Activated CD4-positive, alpha-beta T cell treated with anti-CD3 and anti-CD28 coated beads, Interleukin-2, amount 50 U/mL, for 4 hours (primary cell): ENCODE data around the gene FHL1.
"Not testable (repeated sequence)": the region's sequence is repeated elsewhere in the genome, so short reads cannot be mapped to it uniquely, and the experiment has no call there.

Source experiments
- DNase-seq, 2 experiments: peaks; one replicate each; pipeline ENCODE4 v3.0.0-alpha.2; 2020

The FHL1 gene

DNA sequence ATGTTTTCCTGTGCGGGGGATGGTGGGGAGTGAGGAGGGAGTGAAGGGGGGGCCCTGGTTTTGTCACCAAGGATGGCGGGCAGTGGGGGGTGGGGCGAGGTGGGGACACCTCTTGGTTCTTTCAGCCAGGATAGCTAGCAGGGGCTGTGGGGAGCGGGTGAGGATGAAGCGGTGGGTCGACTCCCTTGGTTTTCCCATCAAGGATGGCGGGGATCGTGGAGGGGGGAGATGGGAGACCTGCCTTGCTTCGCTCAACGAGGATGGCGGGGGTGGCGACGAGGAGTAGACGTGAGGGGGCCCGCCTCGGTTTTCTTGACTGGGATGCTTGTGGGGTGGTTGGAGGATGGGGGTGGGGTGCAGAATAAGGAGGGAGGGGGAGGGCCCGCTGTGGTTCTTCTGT is 643 bp downstream of the FHL1 start:
- DNase-seq = no peak

DNA sequence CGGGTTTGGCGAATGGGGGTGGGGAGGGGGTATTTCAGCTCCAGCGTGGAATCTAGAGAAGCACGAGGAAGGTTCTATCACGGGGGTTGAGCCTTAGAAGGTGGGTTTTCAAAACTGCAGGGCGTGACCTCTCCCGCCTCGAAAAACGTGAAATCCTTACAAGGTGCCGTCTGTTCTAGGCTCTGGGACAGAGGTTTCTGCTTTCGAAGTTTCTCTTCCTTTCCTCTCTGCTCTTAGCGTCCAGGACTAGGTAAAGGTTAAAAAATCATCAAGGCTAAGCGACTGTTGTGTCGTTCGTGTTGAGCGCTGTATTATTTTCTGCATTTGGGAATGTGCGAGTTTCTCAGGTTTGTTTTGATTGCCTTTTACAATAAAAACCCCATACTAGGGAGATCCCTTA is 1.1 kb downstream of the FHL1 start:
- DNase-seq = no peak

DNA sequence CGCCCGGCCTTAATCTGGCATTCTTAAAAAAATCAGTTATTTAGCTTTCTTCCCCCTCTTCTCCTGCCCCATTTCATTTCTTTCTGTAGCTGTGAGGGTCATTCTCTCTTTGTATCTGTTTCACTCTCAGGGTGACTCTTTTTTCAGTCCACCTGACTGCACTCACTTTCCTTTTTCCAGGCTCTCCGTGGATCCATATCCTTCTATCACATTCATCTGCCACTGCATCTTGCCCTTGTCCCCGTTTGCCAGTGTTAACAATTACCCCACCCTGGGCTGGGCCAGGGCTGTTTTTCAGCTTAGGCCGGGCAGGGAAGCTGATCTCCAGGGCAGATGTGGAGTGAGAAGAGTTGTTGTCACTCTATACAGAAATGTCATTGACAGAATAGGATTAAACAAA is 7.7 kb downstream of the FHL1 start:
- DNase-seq = no peak

DNA sequence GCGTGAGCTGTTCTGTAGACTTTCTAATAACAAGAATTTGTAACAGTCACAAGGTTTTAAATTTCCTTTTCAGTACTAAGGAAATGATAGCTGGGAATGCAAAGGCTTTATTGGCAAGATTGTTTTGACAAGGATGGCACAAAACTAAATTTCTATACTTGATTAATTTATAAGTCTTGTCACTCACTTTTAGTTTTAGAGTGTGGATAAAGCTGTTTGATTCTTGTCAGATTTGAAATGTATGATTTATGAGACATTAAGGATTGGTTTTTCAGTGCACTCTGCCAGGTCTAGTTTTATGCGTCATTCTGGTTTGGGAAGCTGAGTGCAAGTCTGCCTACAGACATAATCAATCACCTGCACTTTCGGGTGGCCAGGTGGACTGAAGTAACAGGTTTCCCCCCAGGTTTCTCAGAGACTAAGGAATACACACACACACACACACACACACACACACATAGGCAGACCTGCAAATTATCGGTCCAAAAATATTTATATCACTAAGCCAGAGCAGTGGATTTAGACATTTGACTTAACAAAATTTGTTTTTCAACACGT is 9.3 kb downstream of the FHL1 start:
- DNase-seq = no peak

DNA sequence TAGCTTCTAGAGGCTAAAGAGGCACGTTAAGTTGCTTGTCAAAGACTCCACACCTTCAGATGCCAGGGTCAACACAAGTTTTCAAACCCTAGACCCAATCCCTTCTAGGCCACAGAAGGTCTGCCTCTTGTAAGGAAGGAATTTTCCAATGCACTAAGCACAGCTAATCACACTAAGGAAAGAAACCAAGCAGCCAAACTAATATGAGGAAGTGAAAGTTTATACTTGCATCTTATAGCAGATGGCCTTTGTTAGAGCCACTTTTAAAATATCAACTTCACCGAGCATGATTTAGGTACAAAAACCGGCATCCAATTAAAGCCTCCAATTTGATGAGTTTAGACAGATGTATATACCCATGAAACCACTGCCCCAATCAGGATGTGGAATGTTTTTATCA is 9.9 kb downstream of the FHL1 start:
- DNase-seq = no peak

DNA sequence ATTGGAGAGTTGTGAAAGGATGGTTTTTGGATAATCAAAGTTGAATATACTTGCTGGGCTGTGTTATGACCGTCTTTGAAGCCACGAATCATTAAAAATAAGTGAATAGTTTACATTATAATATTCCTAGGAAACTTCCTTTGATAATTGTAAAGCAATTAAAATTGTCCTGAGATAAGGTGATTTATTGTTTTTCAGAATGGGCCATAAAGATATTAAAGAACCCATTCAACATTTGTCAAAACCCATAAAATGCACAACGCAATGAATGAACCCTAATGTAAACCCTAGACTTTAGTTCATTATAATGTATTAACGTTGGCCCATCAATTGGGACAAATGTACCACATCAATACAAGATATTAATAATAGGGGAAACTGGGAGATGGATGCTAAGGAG is 11.4 kb downstream of the FHL1 start:
- no peak for DNase-seq

DNA sequence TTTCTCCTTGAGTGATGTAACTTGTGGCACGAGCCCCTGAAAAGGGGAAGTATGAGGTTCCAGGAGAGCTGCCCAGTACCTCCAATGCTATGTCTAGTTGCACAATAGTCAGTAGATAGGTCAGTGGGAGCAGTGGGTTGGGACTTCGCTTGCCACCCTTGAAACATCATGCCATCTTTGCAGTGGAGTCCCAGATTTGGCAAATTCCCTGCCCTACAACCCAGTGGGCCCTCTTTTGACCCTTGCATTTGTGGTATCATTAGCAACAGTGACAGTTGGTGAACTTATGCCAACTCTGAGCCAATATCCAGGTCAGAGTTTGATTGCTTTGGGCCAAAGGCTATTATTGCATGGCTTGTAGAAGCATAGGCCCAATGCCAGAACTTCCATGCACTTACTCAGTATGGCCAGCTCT is 12.3 kb downstream of the FHL1 start:
- no peak for DNase-seq

DNA sequence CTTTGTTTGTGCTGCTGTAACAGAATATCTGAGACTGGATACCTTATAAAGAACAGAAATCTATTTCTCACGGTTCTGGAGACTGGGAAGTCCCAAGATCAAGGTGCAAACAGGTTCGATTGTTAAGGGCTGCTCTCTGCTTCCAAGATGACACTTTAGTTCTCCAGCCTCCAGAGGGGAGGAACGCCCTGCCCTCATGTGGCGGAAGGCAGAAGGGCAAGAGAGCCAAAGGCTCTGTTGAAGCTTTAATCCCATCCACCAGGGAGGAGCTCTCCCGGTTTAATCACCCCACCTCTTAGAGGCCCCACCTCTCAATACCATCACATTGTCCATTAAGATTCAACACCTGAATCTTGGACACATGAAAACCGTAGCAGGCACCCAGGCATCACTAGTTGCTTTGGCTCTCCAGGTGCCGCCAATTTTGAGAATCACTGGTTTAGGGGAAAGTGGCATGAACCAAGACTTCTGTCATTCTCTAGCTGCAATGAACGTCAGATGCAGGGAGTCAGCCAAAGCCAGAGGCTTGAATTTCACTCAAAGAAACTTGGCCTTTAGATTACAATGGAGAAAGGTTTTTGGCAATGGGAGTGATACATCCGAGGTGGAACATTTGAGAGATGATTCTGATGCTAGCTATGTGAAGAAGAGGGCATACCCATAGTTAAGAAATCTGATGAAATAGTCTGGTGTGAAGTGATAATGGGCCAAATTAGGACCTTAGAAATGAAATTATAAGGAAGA is 15.7 kb downstream of the FHL1 start:
- peak; percentile 30 to 46 for DNase-seq

DNA sequence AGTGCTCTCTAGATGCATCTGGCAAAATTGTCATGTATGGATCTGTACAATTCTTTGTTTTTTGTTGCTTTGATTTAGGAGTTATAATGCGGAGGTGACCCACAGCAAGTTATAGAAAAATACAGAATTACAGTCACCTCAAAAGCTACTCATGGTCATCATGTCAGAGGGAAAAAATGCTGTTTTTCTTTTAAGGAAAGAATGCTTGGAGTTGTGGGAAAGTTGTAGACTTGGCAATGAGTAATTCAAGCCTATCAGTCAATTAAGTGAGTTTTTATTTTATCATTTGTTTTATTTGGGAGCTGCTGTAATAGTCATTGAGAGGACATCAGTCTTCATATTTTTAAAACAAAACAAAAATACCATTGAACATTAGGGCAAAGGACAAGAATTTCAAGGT is 16.4 kb downstream of the FHL1 start:
- DNase-seq = no peak

DNA sequence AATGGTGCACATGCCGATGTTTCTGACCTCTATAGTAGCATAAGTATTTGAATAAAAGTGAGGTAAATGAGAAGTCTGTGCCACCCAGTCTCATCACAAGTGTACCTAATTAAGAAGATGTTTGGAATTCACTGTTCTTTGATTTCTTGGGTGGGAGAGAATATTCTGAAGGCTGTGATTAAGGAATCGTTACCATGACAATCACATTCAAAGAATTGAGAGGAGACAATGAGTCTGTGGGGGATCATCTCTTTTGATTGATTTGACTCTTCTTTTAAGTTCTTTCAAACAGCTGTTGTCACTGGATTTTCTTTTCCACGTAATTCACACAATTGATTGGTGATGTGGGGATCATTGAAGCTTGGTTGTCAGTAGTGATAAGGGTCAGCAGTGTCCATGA is 18.1 kb downstream of the FHL1 start:
- DNase-seq = no peak

DNA sequence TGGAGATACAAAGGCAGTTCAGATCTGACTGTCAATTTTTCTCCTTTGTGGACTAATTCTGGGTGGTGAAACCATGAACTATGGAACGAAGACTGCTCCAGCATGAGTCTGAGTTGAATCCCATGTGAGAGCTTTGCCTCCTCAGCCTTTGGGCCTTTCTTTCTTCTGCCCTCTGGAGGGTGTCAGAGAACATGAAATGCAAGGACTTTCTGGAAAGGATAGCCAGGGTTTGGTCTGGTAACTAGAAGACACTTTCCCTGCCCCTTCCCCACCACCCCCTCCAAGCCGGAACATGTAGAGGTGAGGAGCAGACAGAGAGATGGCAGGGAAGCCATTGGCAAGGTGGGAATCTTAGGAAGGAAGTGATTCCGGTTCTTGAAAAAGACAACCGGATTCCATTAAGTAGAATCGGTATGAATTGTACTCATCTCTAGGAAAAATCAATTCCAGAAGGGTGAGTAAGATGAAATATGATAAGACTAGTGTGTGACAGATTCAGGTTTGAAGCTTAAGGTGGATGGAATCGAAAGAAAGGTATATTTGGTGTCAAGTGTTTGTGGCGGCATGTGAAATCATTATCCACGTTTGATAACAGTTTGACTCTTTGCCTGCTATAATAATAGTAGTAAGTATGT is 19.0 kb downstream of the FHL1 start:
- no peak for DNase-seq

DNA sequence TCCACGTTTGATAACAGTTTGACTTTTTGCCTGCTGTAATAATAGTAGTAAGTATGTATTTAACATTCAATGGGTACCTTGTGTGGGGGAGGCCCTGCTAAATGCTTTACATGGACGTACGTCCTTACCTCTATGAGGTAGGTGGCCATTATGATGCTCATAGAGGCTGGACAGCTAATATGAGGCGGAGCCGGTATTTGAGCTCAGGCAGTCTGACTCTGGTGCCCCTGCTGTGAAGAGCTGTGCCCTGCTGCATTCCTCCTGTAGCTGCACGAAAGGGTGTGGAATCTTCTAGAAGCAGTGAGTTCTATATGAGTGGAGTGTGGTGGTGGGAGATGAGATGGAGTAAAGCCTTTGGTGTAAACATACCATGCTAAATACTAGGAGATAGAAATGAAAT is 20.7 kb downstream of the FHL1 start:
- not testable (repeated sequence) for DNase-seq

DNA sequence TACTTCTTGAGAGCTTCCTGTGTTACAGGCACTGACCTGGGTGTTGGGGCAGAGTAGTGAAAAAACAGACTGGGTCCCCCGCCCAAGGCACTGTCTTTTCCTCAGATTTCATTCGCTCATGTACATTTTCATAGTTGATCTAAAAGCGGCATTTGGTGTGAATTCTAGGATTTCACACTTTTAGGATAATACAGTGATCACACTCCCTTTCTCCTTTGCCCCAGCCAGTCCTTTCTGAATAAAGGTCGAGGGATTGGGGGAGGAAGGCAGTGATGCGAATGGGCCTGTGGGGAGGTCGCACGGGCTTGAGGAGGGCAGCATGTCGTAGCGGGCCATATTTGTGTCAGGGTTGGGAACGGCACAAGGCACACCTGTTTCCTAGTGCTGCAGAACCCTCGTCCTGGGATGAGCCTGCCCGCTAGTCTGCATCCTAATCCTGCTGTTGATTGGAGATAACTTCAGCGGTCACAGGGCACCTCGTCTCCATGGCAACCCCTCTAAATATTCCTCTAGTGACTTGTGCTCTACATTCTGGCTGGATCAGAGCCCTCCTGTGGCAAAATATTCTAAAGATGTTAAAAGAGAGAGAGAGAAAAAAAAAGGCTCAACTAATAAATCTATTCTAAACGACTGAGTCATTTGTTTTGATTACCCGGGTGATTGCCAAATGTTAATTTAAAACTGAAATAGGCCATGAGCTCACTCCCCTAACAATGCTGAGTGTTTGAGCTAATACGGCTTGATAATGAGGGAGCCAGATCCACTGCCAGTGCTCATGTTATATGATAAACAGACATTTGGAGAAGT is 21.8 kb downstream of the FHL1 start:
- no peak for DNase-seq

DNA sequence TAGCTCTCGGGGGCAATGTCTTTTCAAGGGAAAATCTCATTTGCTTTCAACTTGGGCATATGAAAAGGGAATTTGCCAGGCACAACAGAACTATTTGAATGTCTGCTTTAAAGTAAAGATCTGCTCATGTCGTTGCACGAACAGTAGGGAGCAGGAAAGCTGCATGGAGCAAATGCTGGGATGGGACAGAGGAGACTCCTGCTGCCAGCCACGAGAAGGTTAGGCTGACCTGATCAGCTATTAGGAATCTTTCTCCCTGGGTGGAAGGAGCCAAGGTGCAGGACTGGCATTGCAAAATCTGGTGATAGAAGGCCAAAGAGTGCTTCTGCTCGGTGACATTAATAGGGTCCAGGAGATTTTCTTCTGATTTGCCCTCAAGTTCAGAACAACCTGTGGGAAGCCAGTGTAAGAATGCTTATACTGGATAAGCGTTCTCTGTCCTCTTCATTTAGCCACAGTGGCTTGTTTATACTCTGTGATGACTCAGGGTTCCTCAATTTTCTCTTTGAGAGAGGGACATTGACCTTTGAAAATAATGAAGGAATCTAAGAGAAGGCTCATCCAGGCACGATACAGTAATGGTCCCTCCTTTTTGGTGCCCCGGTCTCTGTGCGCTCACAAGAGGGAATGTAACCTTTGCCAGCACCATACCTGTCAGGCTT is 22.9 kb downstream of the FHL1 start:
- DNase-seq = no peak

DNA sequence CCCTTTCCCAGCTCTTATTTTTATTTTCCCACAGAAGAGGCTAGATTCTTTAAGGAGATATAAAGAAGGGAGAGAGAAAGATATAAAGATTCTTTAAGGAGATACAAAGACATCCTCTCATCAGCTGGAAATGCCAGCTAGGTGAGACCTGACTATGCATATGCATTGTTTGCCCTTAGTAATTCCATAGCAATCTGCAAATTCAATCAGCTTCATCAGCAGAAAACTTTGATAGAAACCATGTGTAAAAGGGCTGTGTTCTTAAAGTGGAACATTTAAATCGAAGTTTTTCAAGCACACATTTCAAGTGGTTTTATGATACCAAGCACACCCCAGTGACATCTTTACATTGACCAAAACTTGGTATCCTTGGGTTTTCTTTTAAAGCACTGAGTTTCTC is 24.1 kb downstream of the FHL1 start:
- DNase-seq = no peak

DNA sequence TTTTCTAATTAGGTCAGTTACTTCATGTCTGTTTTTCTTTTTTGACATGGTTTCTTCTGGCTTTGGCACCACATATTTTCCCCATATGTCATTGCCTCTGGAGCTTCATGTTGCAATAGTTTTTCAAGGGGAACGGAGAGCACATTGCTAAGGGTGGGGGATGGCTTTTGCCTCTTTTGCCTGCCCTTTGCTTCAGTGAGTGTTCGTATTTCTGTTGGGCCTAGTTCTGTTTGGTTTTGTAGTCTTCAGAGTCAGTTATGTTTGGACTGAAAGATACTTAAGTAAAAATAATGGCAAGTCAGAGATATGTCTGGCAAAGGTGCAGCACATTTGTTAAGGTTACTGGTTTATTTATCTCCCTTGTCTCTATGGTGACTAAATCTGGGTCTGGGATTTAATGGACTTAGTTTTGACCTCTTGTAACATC is 29.1 kb downstream of the FHL1 start:
- DNase-seq = no peak

DNA sequence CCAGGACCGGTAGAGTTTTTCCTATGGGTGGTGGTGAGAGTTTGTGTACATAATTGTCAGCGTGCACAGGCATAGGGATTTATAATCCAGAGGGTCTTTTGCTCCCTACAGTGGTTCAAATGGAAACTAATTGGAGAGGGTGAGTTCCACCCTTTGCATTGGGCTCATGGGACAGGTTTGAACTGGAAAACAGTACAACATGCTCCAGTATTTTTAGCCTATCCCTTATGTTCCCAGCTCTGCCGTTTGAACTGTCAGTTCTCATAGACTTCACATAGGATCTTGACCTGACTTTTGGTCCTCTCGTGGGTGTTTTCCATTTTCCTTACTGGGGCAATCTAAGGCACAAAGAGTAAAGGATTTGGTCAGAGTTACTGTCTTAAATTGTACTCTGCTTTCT is 31.8 kb downstream of the FHL1 start:
- DNase-seq = no peak

DNA sequence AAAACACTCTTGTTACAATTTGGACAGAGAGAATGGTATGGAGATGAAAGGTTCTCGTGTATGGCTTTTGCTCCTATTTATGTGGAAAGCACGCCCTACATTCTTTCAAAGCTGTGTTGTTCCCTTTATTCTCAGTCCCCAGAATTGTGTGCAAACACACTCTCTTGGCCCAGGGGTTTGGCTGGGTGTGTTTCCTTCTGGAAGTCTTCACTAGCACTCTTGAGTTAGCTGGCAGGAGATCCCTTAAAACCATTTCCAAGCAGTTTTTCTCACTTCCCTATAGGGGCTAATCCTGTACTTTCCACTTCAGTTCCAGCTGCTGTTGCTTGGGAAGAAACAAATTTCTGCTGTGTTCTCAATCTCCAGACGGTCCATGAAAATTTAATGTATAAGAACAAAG is 35.1 kb downstream of the FHL1 start:
- DNase-seq = no peak

DNA sequence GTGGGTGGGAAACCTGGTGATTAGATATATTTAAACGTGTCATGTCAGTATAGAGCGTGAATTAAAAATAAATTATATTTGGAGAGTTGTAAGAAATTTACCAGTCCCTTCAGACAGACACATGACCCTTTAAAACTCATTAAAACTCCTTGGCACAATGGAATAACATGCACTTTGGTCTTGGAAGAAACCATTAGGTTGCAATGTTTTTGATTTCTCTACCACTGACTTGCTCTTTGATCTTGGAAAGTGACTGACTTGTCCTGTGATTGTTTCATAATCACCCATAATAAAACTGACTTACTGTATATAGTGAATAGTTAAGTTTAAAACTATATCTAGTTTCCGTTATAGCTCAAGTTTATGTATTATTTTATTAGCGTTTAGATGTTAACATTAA is 35.8 kb downstream of the FHL1 start:
- no peak for DNase-seq

DNA sequence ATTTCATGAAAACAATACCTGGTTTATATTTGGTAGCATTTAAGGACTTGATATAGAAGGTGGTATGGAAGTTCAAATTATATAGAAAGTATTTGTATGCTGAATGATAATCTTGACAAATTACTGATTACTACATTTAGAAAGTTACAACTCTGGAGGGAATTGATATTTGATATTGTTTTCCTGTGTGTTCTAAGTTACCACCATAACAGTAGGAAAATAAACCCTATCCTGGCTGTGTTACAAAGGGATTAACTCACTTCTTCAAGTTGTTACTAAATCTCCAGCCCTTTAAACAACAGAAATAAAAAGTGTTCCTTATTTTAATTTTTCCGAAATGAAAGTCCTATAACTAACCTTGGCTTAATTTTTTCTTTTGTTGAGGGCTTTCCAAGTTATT is 36.6 kb downstream of the FHL1 start:
- DNase-seq = no peak

DNA sequence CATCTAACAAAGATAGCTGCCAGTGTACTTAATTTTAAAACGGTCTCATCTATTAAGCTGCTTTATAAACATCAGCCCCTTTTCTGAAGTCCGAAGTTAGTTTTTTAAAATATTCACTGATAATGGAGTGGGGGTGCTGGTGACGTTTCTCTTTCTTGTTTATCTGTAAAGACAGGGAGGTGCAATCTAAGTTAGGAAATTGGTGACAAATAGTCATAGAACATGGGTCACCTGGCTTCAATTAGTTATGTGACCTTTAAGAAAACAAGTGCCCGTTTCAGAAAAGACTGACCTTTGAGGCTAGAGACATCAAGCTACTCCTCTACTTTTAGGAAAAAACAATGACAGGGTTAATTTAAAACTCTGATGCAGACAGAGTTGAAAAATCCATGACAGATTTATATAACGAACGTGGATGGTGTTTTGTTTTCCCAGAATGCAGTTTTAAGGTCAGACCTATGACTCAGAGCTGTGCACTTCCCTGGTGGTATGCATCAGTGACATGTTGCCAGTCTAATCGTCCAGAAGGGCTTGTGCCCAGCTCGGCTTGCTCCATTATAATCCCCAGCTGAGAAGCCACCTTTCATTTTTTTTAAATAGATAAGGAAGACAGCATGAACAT is 38.2 kb downstream of the FHL1 start:
- DNase-seq = no peak

DNA sequence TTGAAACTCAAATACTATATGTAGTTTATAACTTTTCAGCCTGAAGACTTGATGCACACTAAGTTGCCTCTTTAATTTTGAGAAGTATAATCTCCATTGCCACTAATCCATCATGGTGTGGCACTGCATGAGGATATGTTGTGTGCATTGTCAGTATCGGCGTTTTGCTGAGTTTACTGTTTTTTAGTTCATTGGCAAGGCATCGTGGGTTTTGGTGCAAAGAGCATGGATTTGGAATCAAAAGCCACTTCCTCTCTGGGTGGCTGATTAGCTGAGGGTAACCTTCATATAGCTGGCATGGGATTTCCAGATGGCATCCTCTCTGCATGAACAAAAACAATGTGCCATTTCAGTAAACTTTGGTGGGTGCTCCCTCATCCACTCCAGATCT is 38.7 kb downstream of the FHL1 start:
- DNase-seq = no peak

DNA sequence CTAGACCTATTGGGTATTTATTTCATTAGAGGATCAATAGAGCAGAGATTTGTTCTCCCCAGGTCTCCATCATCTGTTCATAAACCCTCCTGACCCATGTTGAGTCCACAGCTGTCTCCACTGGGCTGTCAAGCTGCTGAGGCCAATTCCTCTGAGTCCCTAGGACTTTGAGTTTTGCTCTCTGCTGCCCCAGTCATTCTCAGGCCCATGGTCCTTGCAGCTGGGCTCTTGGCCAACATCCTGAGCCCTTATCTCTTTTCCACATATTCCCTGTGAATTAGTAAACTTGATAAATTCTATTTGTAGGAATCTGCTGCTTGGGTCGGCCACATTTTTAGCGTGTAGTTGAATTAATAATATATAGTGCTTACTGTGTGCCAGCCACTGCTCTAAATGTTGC is 41.9 kb downstream of the FHL1 start:
- DNase-seq = no peak
